GM12892 (cell line): ENCODE data around the gene TP53RK.

Experiments used
- POLR2AphosphoS5 ChIP-seq: IDR thresholded peaks from 2 replicates; pipeline ENCODE4 v1.6.1; 2011; ENCODE audit warnings: low read depth, low read length, control low read depth
- TAF1 ChIP-seq: IDR thresholded peaks from 2 replicates; pipeline ENCODE4 v1.6.1; 2011; ENCODE audit warnings: low read depth, mild to moderate bottlenecking, control low read depth, low read length, borderline replicate concordance

- TF ChIP-seq TAF1 (no peak), POLR2AphosphoS5 (no peak)
Observed at GRCh38 chr20:46699651-46700359, 10.6 kb upstream of the TP53RK start.
